ENCODE results near the gene DCAF6.

The DCAF6 gene

GRCh38 chr1:167950569-167950968, 14.1 kb downstream of the DCAF6 start:
- no peak for DNase-seq (ENCODE audit: low read depth, low spot score)
- no peak overlapping the region for H3K27ac ChIP-seq

GRCh38 chr1:167955915-167956314, 19.4 kb downstream of the DCAF6 start:
- H3K27ac ChIP-seq = no peak overlapping the region
- no peak for DNase-seq (ENCODE audit: low read depth, low spot score)

- DNase-seq (ENCODE audit: low read depth, low spot score) = no peak
- H3K27ac ChIP-seq = no peak overlapping the region
These were observed 21.2 kb downstream of the DCAF6 start for GRCh38 chr1:167957710-167958109.

- no peak for DNase-seq (ENCODE audit: low read depth, low spot score)
- no peak overlapping the region for H3K27ac ChIP-seq
These were observed 28.2 kb downstream of the DCAF6 start for GRCh38 chr1:167964646-167965045.

- DNase-seq (ENCODE audit: low read depth, low spot score) = no peak
- no peak overlapping the region for H3K27ac ChIP-seq
These were observed 29.6 kb downstream of the DCAF6 start for GRCh38 chr1:167966050-167966449.

GRCh38 chr1:167968569-167968968, 32.1 kb downstream of the DCAF6 start:
- DNase-seq (ENCODE audit: low read depth, low spot score) = no peak
- no peak overlapping the region for H3K27ac ChIP-seq

- no peak for DNase-seq (ENCODE audit: low read depth, low spot score)
- no peak overlapping the region for H3K27ac ChIP-seq
These were observed 37.3 kb downstream of the DCAF6 start for GRCh38 chr1:167973832-167974231.

GRCh38 chr1:167974698-167975097, 38.2 kb downstream of the DCAF6 start:
- H3K27ac ChIP-seq = no peak overlapping the region
- no peak for DNase-seq (ENCODE audit: low read depth, low spot score)

- DNase-seq (ENCODE audit: low read depth, low spot score) = no peak
- H3K27ac ChIP-seq = no peak overlapping the region
These were observed 40.8 kb downstream of the DCAF6 start for GRCh38 chr1:167977245-167977644.

GRCh38 chr1:167981933-167982332, 45.5 kb downstream of the DCAF6 start:
- DNase-seq (ENCODE audit: low read depth, low spot score) = no peak

GRCh38 chr1:167983797-167984420, 47.4 kb downstream of the DCAF6 start:
- no peak for DNase-seq (ENCODE audit: low read depth, low spot score)
- no peak overlapping the region for H3K27ac ChIP-seq

More at GRCh38 chr1:167981933-167982332, 45.5 kb downstream of the DCAF6 start:
- H3K27ac ChIP-seq = no peak overlapping the region

- no peak overlapping the region for H3K27ac ChIP-seq
- DNase-seq (ENCODE audit: low read depth, low spot score) = no peak
These were observed 48.5 kb downstream of the DCAF6 start for GRCh38 chr1:167984886-167985489.

- no peak overlapping the region for H3K27ac ChIP-seq
- DNase-seq (ENCODE audit: low read depth, low spot score) = no peak
These were observed 50.7 kb downstream of the DCAF6 start for GRCh38 chr1:167987174-167987573.

GRCh38 chr1:167991546-167991945, 55.1 kb downstream of the DCAF6 start:
- no peak for DNase-seq (ENCODE audit: low read depth, low spot score)
- H3K27ac ChIP-seq = no peak overlapping the region

GRCh38 chr1:167993720-167994119, 57.2 kb downstream of the DCAF6 start:
- DNase-seq (ENCODE audit: low read depth, low spot score) = no peak
- H3K27ac ChIP-seq = no peak overlapping the region

GRCh38 chr1:167994560-167994959, 58.1 kb downstream of the DCAF6 start:
- no peak for DNase-seq (ENCODE audit: low read depth, low spot score)
- H3K27ac ChIP-seq = no peak overlapping the region

- no peak overlapping the region for H3K27ac ChIP-seq
- DNase-seq (ENCODE audit: low read depth, low spot score) = no peak
These were observed 58.6 kb downstream of the DCAF6 start for GRCh38 chr1:167995038-167995437.

GRCh38 chr1:167996266-167996665, 59.8 kb downstream of the DCAF6 start:
- H3K27ac ChIP-seq = no peak overlapping the region
- no peak for DNase-seq (ENCODE audit: low read depth, low spot score)

- no peak for DNase-seq (ENCODE audit: low read depth, low spot score)
- H3K27ac ChIP-seq = no peak overlapping the region
These were observed 60.6 kb downstream of the DCAF6 start for GRCh38 chr1:167997037-167997575.

- H3K27ac ChIP-seq = no peak overlapping the region
- no peak for DNase-seq (ENCODE audit: low read depth, low spot score)
These were observed 63.4 kb downstream of the DCAF6 start for GRCh38 chr1:167999877-168000276.

- no peak for DNase-seq (ENCODE audit: low read depth, low spot score)
- H3K27ac ChIP-seq = no peak overlapping the region
These were observed 64.2 kb downstream of the DCAF6 start for GRCh38 chr1:168000656-168001055.

- no peak overlapping the region for H3K27ac ChIP-seq
- DNase-seq (ENCODE audit: low read depth, low spot score) = no peak
These were observed 64.7 kb downstream of the DCAF6 start for GRCh38 chr1:168001213-168001612.

All from epithelial cell of prostate (primary cell).